CD14-positive monocyte (primary cell): Measurements from ENCODE around the gene HYOU1. TPM values are rescaled to one million over a fixed set of nuclear protein-coding genes. Genes with fewer than 3 reads are reported as not detected.

Source experiments
- DNase-seq, 3 donors: peaks; one replicate each; pipeline ENCODE4 v3.0.0-alpha.2; 2011 to 2022
- H2AFZ ChIP-seq: 2 replicates; pipeline ENCODE4 v1.6.0; 2012; ENCODE audit warnings: mild to moderate bottlenecking, low read depth, low read length, inconsistent platforms; ENCODE audit not compliant: insufficient read depth, poor library complexity, severe bottlenecking
- H3K27ac ChIP-seq, 2 donors: 1 replicate in 1 of 2; 2 replicates in 1 of 2; pipeline ENCODE4 v1.5.1; 2012 to 2013; ENCODE audit warnings: low read length in 2 of 2, control low read depth in 1 of 2, inconsistent platforms in 1 of 2, low read depth in 1 of 2, mild to moderate bottlenecking in 1 of 2
- H3K27me3 ChIP-seq, 2 donors: one replicate each; pipeline versions ENCODE4 v1.6.0 to v1.6.1; 2011 to 2013; ENCODE audit warnings: low read length in 2 of 2; ENCODE audit not compliant: control insufficient read depth in 2 of 2, insufficient read depth in 2 of 2
- H3K36me3 ChIP-seq, 2 donors: replicated peaks in 1 of 2; 1 replicate in 1 of 2; 2 replicates in 1 of 2; pipeline versions ENCODE4 v1.5.1 to v1.6.1; 2012 to 2013; ENCODE audit warnings: low read length in 2 of 2, control low read depth in 1 of 2, inconsistent platforms in 1 of 2, mild to moderate bottlenecking in 1 of 2; ENCODE audit not compliant: insufficient read depth in 2 of 2, control insufficient read depth in 1 of 2
- H3K4me1 ChIP-seq, 2 donors: 1 replicate in 1 of 2; 2 replicates in 1 of 2; pipeline versions ENCODE4 v1.5.1 to v1.6.1; 2012 to 2013; ENCODE audit warnings: low read length in 2 of 2, control low read depth in 1 of 2, inconsistent platforms in 1 of 2, mild to moderate bottlenecking in 1 of 2, moderate library complexity in 1 of 2; ENCODE audit not compliant: insufficient read depth in 2 of 2, control insufficient read depth in 1 of 2
- H3K4me2 ChIP-seq: replicated peaks from 2 replicates; pipeline ENCODE3; 2012; ENCODE audit warnings: low read length, moderate library complexity, mild to moderate bottlenecking; ENCODE audit not compliant: poor library complexity, severe bottlenecking; ENCODE audit errors: extremely low read depth
- H3K4me3 ChIP-seq, 3 experiments: fragments of 200-600 bp in 1 of 3; sonication (generic) in 1 of 3; replicated peaks in 1 of 3; 1 replicate in 2 of 3; 2 replicates in 1 of 3; pipeline ENCODE4 v1.5.1; 2011 to 2013; ENCODE audit warnings: low read length in 3 of 3, mild to moderate bottlenecking in 3 of 3, control low read depth in 2 of 3, low read depth in 2 of 3, inconsistent platforms in 1 of 3, moderate library complexity in 1 of 3
- H3K79me2 ChIP-seq: 2 replicates; pipeline ENCODE4 v1.6.0; 2012; ENCODE audit warnings: mild to moderate bottlenecking, control low read depth, inconsistent platforms, low read length, moderate library complexity; ENCODE audit not compliant: insufficient read depth
- H3K9ac ChIP-seq: 2 replicates; pipeline ENCODE4 v1.6.0; 2017; ENCODE audit warnings: low read length, mild to moderate bottlenecking; ENCODE audit not compliant: insufficient read depth, poor library complexity, severe bottlenecking
- H3K9me3 ChIP-seq, 2 donors: replicated peaks in 1 of 2; 1 replicate in 1 of 2; 2 replicates in 1 of 2; pipeline versions ENCODE4 v1.5.1 to v1.6.1; 2012 to 2013; ENCODE audit warnings: low read length in 2 of 2, control low read depth in 1 of 2; ENCODE audit not compliant: control insufficient read depth in 1 of 2, insufficient read depth in 1 of 2
- H4K20me1 ChIP-seq: 2 replicates; pipeline ENCODE4 v1.6.0; 2012; ENCODE audit warnings: mild to moderate bottlenecking, low read length, control low read depth, moderate library complexity; ENCODE audit not compliant: insufficient read depth
- H3K27ac Mint-ChIP-seq, 7 donors: one replicate each; pipeline ENCODE4 v1.8.0; 2020; ENCODE audit warnings: mild to moderate bottlenecking in 7 of 7, mixed read lengths in 7 of 7, moderate library complexity in 6 of 7, inconsistent platforms in 2 of 7
- H3K27me3 Mint-ChIP-seq, 3 donors: one replicate each; pipeline ENCODE4 v1.8.0; 2021 to 2022; ENCODE audit warnings: low read depth in 3 of 3, mild to moderate bottlenecking in 3 of 3, mixed read lengths in 3 of 3, moderate library complexity in 3 of 3, inconsistent platforms in 1 of 3
- H3K36me3 Mint-ChIP-seq, 2 donors: one replicate each; pipeline ENCODE4 v1.8.0; 2020; ENCODE audit warnings: mixed read lengths in 2 of 2, inconsistent platforms in 1 of 2, mild to moderate bottlenecking in 1 of 2
- H3K4me1 Mint-ChIP-seq: one replicate; pipeline ENCODE4 v1.8.0; 2020; ENCODE audit warnings: mild to moderate bottlenecking, mixed read lengths
- H3K4me3 Mint-ChIP-seq, 2 donors: one replicate each; pipeline ENCODE4 v1.8.0; 2020; ENCODE audit warnings: mild to moderate bottlenecking in 2 of 2, mixed read lengths in 2 of 2, moderate library complexity in 1 of 2
- H3K9me3 Mint-ChIP-seq, 7 donors: one replicate each; pipeline ENCODE4 v1.8.0; 2020 to 2022; ENCODE audit warnings: mixed read lengths in 7 of 7, mild to moderate bottlenecking in 6 of 7, moderate library complexity in 6 of 7, inconsistent platforms in 2 of 7
- CTCF ChIP-seq: fragments of 200-600 bp; IDR thresholded peaks from one replicate; pipeline ENCODE4 v1.8.0; 2022; ENCODE audit warnings: antibody characterized with exemption, mild to moderate bottlenecking
- WGBS: methylation state at CpG from one replicate; pipeline ENCODE4 v1.1.5; 2013; ENCODE audit warnings: missing lambda C conversion rate; ENCODE audit not compliant: insufficient coverage; 5-methylcytosine and 5-hydroxymethylcytosine counted together
- intact Hi-C, 2 donors: fragments of 100-400 bp; cut with micrococcal nuclease; formaldehyde crosslinking; loops; one replicate each; pipeline versions ENCODE4 v1.15.0 to v1.15.1; 2023
- polyA plus RNA-seq, 3 donors: library from polyadenylated mRNA; depleted of rRNA in 1 of 3; unstranded in 2 of 3; stranded (reverse) in 1 of 3; fragments of 300-500 nt in 2 of 3; fragments of >200 nt in 1 of 3; fragmentation: Illumina TruSeq in 2 of 3; gene quantifications; 1 replicate in 2 of 3; 2 replicates in 1 of 3; pipeline ENCODE4 v1.2.3, GENCODE V29; 2012 to 2021

The HYOU1 gene
- polyA plus RNA-seq, 3 donors, result 8.4 to 34.9 (median 8.6) TPM

- no peaks in the 10 kb centered on the region for H3K27me3 ChIP-seq
- DNase-seq, result no peak
- peaks cover 38% of the 10 kb centered on the region for H3K79me2 ChIP-seq
- H3K9me3 ChIP-seq, result no peaks in the 10 kb centered on the region
- TF ChIP-seq CTCF, result no peak
- peaks cover 43 to 62% of the 10 kb centered on the region in 2 donors for H3K36me3 ChIP-seq
- H3K4me2 ChIP-seq, result no peak overlapping the region
- intact Hi-C loops, result no loop called here
- H3K27ac ChIP-seq, result peak overlapping the region in 1 of 2 donors; percentile 31
- Mint-ChIP-seq H3K9me3 (no peaks in the 10 kb centered on the region), H3K4me3 (no peak overlapping the region), H3K4me1 (peaks cover 14% of the 10 kb centered on the region), H3K36me3 (peaks cover 47 to 68% of the 10 kb centered on the region in 2 donors), H3K27me3 (peaks cover 0 to 1% (median 0%) of the 10 kb centered on the region in 3 donors), H3K27ac (peak overlapping the region in 1 of 7 donors; percentile 7)
- no peak overlapping the region for H2AFZ ChIP-seq
- H4K20me1 ChIP-seq, result peaks cover 3% of the 10 kb centered on the region
- H3K9ac ChIP-seq, result no peak overlapping the region
- no peak overlapping the region for H3K4me3 ChIP-seq
- H3K4me1 ChIP-seq, result peaks cover 12 to 18% of the 10 kb centered on the region in 2 donors
Measured at GRCh38 chr11:119023741-119024140, 33.3 kb downstream of the HYOU1 start.

GRCh38 chr11:119021631-119022030, 35.4 kb downstream of the HYOU1 start:
- H3K79me2 ChIP-seq, result peaks cover 53% of the 10 kb centered on the region
- H3K4me2 ChIP-seq, result no peak overlapping the region
- H3K4me1 ChIP-seq, result peaks cover 21 to 31% of the 10 kb centered on the region in 2 donors
- no peak overlapping the region for H3K4me3 Mint-ChIP-seq
- H3K9me3 ChIP-seq, result no peaks in the 10 kb centered on the region
- no peak overlapping the region for H3K9ac ChIP-seq
- TF ChIP-seq CTCF, result no peak
- H3K27ac Mint-ChIP-seq, result peak overlapping the region in 3 of 7 donors; percentile 18 to 53 (median 46)
- H3K36me3 Mint-ChIP-seq, result peaks cover 43 to 65% of the 10 kb centered on the region in 2 donors
- H3K9me3 Mint-ChIP-seq, result no peaks in the 10 kb centered on the region
- no peaks in the 10 kb centered on the region for H3K27me3 ChIP-seq
- 93% methylated on average over 3 of the region's 5 CpGs for whole genome bisulfite sequencing
- peaks cover 0 to 1% (median 0%) of the 10 kb centered on the region in 3 donors for H3K27me3 Mint-ChIP-seq
- intact Hi-C loops, result no loop called here
- H3K4me1 Mint-ChIP-seq, result peaks cover 20% of the 10 kb centered on the region
- DNase-seq, result no peak
- peaks cover 3% of the 10 kb centered on the region for H4K20me1 ChIP-seq
- H2AFZ ChIP-seq, result no peak overlapping the region
- peaks cover 45 to 63% of the 10 kb centered on the region in 2 donors for H3K36me3 ChIP-seq
- no peak overlapping the region for H3K4me3 ChIP-seq
- H3K27ac ChIP-seq, result peak overlapping the region in 1 of 2 donors; percentile 37
